CD1c-positive myeloid dendritic cell (primary cell): ENCODE measurements around the gene QRICH2.
A peak's percentile ranks its signal among the peaks of the same experiment; 100 is the strongest.
"Not testable (repeated sequence)": the region's sequence is repeated elsewhere in the genome, so short reads cannot be mapped to it uniquely, and the experiment has no call there.

ENCODE experiments used
- DNase-seq: peaks from one replicate; pipeline ENCODE4 v3.0.0-alpha.2; 2016; ENCODE audit errors: extremely low spot score

QRICH2 gene

GRCh38 chr17:76331083-76331482 is 23.0 kb upstream of the QRICH2 start:
- DNase-seq: no peak

- DNase-seq: no peak
Observed at GRCh38 chr17:76329664-76330063, 21.6 kb upstream of the QRICH2 start.

- DNase-seq: peak; percentile 74
Observed at GRCh38 chr17:76327696-76328095, 19.6 kb upstream of the QRICH2 start.

- DNase-seq: no peak
Observed at GRCh38 chr17:76326306-76326705, 18.2 kb upstream of the QRICH2 start.

- DNase-seq: no peak
Observed at GRCh38 chr17:76318586-76318985, 10.5 kb upstream of the QRICH2 start.

- no peak for DNase-seq
Observed at GRCh38 chr17:76317535-76317934, 9.5 kb upstream of the QRICH2 start.

GRCh38 chr17:76314392-76315227 is 6.5 kb upstream of the QRICH2 start:
- DNase-seq: no peak

- no peak for DNase-seq
Observed at GRCh38 chr17:76312735-76313134, 4.7 kb upstream of the QRICH2 start.

GRCh38 chr17:76309461-76309860 is 1.4 kb upstream of the QRICH2 start:
- DNase-seq: no peak

- DNase-seq: no peak
Observed at GRCh38 chr17:76307299-76307965, 644 bp downstream of the QRICH2 start.

- DNase-seq: not testable (repeated sequence)
Observed at GRCh38 chr17:76305135-76305454, 3.0 kb downstream of the QRICH2 start.

GRCh38 chr17:76304226-76305134 is 3.6 kb downstream of the QRICH2 start:
- no peak for DNase-seq

GRCh38 chr17:76297436-76297835 is 10.6 kb downstream of the QRICH2 start:
- no peak for DNase-seq

- no peak for DNase-seq
Observed at GRCh38 chr17:76296889-76297288, 11.2 kb downstream of the QRICH2 start.

GRCh38 chr17:76296186-76296585 is 11.9 kb downstream of the QRICH2 start:
- no peak for DNase-seq

GRCh38 chr17:76293106-76293505 is 15.0 kb downstream of the QRICH2 start:
- no peak for DNase-seq

- DNase-seq: no peak
Observed at GRCh38 chr17:76292567-76292966, 15.5 kb downstream of the QRICH2 start.

GRCh38 chr17:76281573-76282371 is 26.3 kb downstream of the QRICH2 start:
- DNase-seq: no peak

- no peak for DNase-seq
Observed at GRCh38 chr17:76280650-76281049, 27.4 kb downstream of the QRICH2 start.

- no peak for DNase-seq
Observed at GRCh38 chr17:76279742-76280287, 28.3 kb downstream of the QRICH2 start.
